ENCODE data around the gene RRP12. TPM values are rescaled to one million over a fixed set of nuclear protein-coding genes. Genes with fewer than 3 reads are reported as not detected.
A peak's percentile ranks its signal among the peaks of the same experiment; 100 is the strongest.

RRP12 gene
- polyA plus RNA-seq, 1 donor from 2014 or later: 9.7 TPM

DNA sequence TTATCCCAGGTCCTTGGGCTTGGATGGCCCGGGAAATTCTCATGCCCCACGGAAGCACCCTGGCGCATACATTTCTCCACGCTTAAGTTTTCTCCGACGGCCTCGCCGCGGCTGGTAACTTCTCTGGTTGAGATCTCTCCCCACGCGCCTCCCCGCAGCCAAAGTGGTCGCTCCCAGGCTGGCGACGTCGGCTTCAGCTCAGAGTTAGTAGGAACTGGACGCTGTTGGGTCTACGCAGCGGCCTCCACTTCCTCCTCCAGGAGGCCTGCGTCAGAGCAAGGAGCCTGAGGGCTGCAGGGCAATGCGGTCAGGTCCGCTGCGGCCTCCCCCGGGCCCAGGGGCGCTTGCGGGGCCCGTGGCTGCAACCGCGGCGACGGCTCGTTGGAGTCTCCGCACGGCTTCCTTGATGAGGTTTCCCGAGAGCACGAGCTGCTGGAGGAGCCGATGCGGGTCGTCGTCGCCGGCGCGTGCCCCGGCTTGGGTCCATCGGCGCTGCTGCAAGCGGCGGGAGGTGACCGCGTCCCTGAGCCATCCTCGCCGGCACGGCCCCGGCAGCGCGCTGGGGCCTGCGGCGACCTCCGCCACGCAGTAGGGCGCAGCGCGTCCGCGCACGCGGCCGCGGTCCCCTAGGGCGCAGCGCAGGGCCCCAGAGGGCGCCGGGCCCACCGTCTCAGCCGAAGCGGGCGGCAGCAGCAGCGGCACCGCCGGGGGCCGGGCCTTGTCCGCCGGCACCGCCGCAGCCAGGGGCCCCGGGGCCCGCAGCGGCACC, 67.4 kb downstream of the RRP12 start:
- Histone ChIP-seq H3K4me2 (ENCODE audit: low read length) (peak overlapping the region; percentile 82), H3K9me3 (ENCODE audit: low read length) (no peaks in the 10 kb centered on the region), H3K4me3 (ENCODE audit: low read length) (peak overlapping the region; percentile 97), H2AFZ (ENCODE audit: low read depth, low read length) (no peak overlapping the region), H3K9me2 (ENCODE audit: insufficient read depth, low read length) (no peaks in the 10 kb centered on the region), H3F3A (ENCODE audit: insufficient read depth, low read length, poor library complexity, severe bottlenecking) (peaks cover 3% of the 10 kb centered on the region), H3K79me2 (replicated peaks; ENCODE audit: insufficient read depth, low read length) (peaks cover 17% of the 10 kb centered on the region), H3K27me3 (ENCODE audit: insufficient read depth, low read depth, low read length) (peaks cover 47% of the 10 kb centered on the region), H3K9ac (ENCODE audit: low read length) (peak overlapping the region; percentile 93), H4K20me1 (ENCODE audit: insufficient read depth) (no peaks in the 10 kb centered on the region), H3K36me3 (ENCODE audit: insufficient read depth, low read length) (no peaks in the 10 kb centered on the region), H3K27ac (ENCODE audit: low read length) (peak overlapping the region; percentile 55)
- TF ChIP-seq TAF1 (IDR thresholded peaks at IDR 0.05; ENCODE audit: low read depth) (no peak), MXI1 (conservative IDR thresholded peaks at IDR 0.05; ENCODE audit: poor library complexity, severe bottlenecking) (peak; percentile 18)

DNA sequence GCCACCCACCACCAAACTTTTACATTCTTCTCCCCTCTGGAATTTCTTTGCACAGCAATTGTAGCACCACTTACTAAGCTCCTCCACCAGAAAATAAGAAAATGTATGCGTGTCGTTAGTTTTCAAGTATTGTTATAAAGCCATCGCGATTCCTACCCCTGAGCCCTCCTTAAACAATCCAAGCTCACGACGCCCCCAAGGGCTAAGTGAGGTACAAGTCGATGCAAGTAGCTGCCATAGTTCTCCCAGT, 67.9 kb downstream of the RRP12 start:
- H3K27ac ChIP-seq (ENCODE audit: low read length): peak overlapping the region; percentile 55
- peak overlapping the region; percentile 82 for H3K4me2 ChIP-seq (ENCODE audit: low read length)
- H3K36me3 ChIP-seq (ENCODE audit: insufficient read depth, low read length): no peaks in the 10 kb centered on the region
- no peaks in the 10 kb centered on the region for H3K9me2 ChIP-seq (ENCODE audit: insufficient read depth, low read length)
- H4K20me1 ChIP-seq (ENCODE audit: insufficient read depth): no peaks in the 10 kb centered on the region
- peak overlapping the region; percentile 97 for H3K4me3 ChIP-seq (ENCODE audit: low read length)
- peak overlapping the region; percentile 93 for H3K9ac ChIP-seq (ENCODE audit: low read length)
- peaks cover 47% of the 10 kb centered on the region for H3K27me3 ChIP-seq (ENCODE audit: insufficient read depth, low read depth, low read length)
- H3F3A ChIP-seq (ENCODE audit: insufficient read depth, low read length, poor library complexity, severe bottlenecking): peaks cover 3% of the 10 kb centered on the region
- TF ChIP-seq TAF1 (IDR thresholded peaks at IDR 0.05; ENCODE audit: low read depth): no peak
- TF ChIP-seq CTCF (IDR thresholded peaks at IDR 0.05; ENCODE audit: poor library complexity, severe bottlenecking): no peak
- no peak for TF ChIP-seq MXI1 (conservative IDR thresholded peaks at IDR 0.05; ENCODE audit: poor library complexity, severe bottlenecking)
- no peak for TF ChIP-seq EP300 (conservative IDR thresholded peaks at IDR 0.05; ENCODE audit: poor library complexity, severe bottlenecking)
- no peak for TF ChIP-seq RAD21 (conservative IDR thresholded peaks at IDR 0.05)
- no peak for TF ChIP-seq POLR2AphosphoS5 (IDR thresholded peaks at IDR 0.05)
- no peak for TF ChIP-seq EZH2 (IDR thresholded peaks at IDR 0.05; ENCODE audit: borderline replicate concordance, insufficient read depth, low read length, poor library complexity, severe bottlenecking)
- TF ChIP-seq, protein P1, sequence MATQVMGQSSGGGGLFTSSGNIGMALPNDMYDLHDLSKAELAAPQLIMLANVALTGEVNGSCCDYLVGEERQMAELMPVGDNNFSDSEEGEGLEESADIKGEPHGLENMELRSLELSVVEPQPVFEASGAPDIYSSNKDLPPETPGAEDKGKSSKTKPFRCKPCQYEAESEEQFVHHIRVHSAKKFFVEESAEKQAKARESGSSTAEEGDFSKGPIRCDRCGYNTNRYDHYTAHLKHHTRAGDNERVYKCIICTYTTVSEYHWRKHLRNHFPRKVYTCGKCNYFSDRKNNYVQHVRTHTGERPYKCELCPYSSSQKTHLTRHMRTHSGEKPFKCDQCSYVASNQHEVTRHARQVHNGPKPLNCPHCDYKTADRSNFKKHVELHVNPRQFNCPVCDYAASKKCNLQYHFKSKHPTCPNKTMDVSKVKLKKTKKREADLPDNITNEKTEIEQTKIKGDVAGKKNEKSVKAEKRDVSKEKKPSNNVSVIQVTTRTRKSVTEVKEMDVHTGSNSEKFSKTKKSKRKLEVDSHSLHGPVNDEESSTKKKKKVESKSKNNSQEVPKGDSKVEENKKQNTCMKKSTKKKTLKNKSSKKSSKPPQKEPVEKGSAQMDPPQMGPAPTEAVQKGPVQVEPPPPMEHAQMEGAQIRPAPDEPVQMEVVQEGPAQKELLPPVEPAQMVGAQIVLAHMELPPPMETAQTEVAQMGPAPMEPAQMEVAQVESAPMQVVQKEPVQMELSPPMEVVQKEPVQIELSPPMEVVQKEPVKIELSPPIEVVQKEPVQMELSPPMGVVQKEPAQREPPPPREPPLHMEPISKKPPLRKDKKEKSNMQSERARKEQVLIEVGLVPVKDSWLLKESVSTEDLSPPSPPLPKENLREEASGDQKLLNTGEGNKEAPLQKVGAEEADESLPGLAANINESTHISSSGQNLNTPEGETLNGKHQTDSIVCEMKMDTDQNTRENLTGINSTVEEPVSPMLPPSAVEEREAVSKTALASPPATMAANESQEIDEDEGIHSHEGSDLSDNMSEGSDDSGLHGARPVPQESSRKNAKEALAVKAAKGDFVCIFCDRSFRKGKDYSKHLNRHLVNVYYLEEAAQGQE (IDR thresholded peaks at IDR 0.05; ENCODE audit: borderline replicate concordance): no peak
- TF ChIP-seq SMC3 (conservative IDR thresholded peaks at IDR 0.05; ENCODE audit: poor library complexity): no peak
- peaks cover 17% of the 10 kb centered on the region for H3K79me2 ChIP-seq (replicated peaks; ENCODE audit: insufficient read depth, low read length)
- no peaks in the 10 kb centered on the region for H3K9me3 ChIP-seq (ENCODE audit: low read length)
- H2AFZ ChIP-seq (ENCODE audit: low read depth, low read length): no peak overlapping the region

Measured in neural cell (in vitro differentiated cells).